Neuronal stem cell (in vitro differentiated cells): Measurements from ENCODE around the gene CBL.

Experiments used
- DNase-seq: peaks from one replicate; pipeline ENCODE4 v3.0.0-alpha.2; 2013; ENCODE audit warnings: low spot score
- H2AFZ ChIP-seq: one replicate; pipeline ENCODE4 v1.6.1; 2013; ENCODE audit warnings: mild to moderate bottlenecking, low read length, inconsistent platforms
- H2AK5ac ChIP-seq: 2 replicates; pipeline ENCODE4 v1.6.1; 2013; ENCODE audit warnings: low read depth, mild to moderate bottlenecking, inconsistent platforms, low read length, moderate library complexity, mixed read lengths
- H2BK120ac ChIP-seq: 2 replicates; pipeline ENCODE4 v1.6.1; 2013; ENCODE audit warnings: low read depth, mild to moderate bottlenecking, inconsistent platforms, low read length, moderate library complexity, mixed read lengths
- H2BK12ac ChIP-seq: one replicate; pipeline ENCODE4 v1.6.1; 2013; ENCODE audit warnings: low read length, inconsistent platforms
- H2BK15ac ChIP-seq: 2 replicates; pipeline ENCODE4 v1.6.1; 2013; ENCODE audit warnings: mild to moderate bottlenecking, low read length, inconsistent platforms, mixed read lengths
- H2BK5ac ChIP-seq: one replicate; pipeline ENCODE4 v1.6.1; 2013; ENCODE audit warnings: inconsistent platforms, mild to moderate bottlenecking, low read length, moderate library complexity
- H3K14ac ChIP-seq: one replicate; pipeline ENCODE4 v1.6.1; 2013; ENCODE audit warnings: low read length, inconsistent platforms
- H3K18ac ChIP-seq: 2 replicates; pipeline ENCODE4 v1.6.1; 2013; ENCODE audit warnings: low read length, inconsistent platforms
- H3K23ac ChIP-seq: 2 replicates; pipeline ENCODE4 v1.6.1; 2013; ENCODE audit warnings: low read depth, mild to moderate bottlenecking, mixed read lengths, low read length, inconsistent platforms; ENCODE audit not compliant: poor library complexity
- H3K27ac ChIP-seq: replicated peaks from 3 replicates; pipeline ENCODE4 v1.5.1; 2013; ENCODE audit warnings: low read length, inconsistent platforms
- H3K27me3 ChIP-seq, 3 experiments: 2 replicates each; pipeline ENCODE4 v1.6.1; 2013; ENCODE audit warnings: low read length in 3 of 3, mild to moderate bottlenecking in 2 of 3, inconsistent platforms in 1 of 3, low read depth in 1 of 3, mixed read lengths in 1 of 3, moderate library complexity in 1 of 3; ENCODE audit not compliant: control insufficient read depth in 3 of 3, insufficient read depth in 3 of 3
- H3K36me3 ChIP-seq, 2 donors: replicated peaks in 1 of 2; 2 replicates each; pipeline ENCODE4 v1.6.1; 2013; ENCODE audit warnings: low read length in 2 of 2; ENCODE audit not compliant: control insufficient read depth in 2 of 2, insufficient read depth in 2 of 2
- H3K4ac ChIP-seq: 2 replicates; pipeline ENCODE4 v1.6.1; 2013; ENCODE audit warnings: inconsistent platforms, mild to moderate bottlenecking, low read length, moderate library complexity
- H3K4me1 ChIP-seq, 2 donors: 1 replicate in 1 of 2; 2 replicates in 1 of 2; pipeline ENCODE4 v1.6.1; 2013; ENCODE audit warnings: low read length in 2 of 2, low read depth in 1 of 2; ENCODE audit not compliant: control insufficient read depth in 2 of 2, insufficient read depth in 1 of 2
- H3K4me2 ChIP-seq: one replicate; pipeline ENCODE4 v1.6.1; 2013; ENCODE audit warnings: mild to moderate bottlenecking, low read length, inconsistent platforms; ENCODE audit not compliant: insufficient read depth, poor library complexity, severe bottlenecking
- H3K4me3 ChIP-seq, 2 donors: 2 replicates each; pipeline ENCODE4 v1.5.1; 2013; ENCODE audit warnings: low read length in 2 of 2, mild to moderate bottlenecking in 2 of 2, inconsistent platforms in 1 of 2, moderate library complexity in 1 of 2
- H3K79me1 ChIP-seq: one replicate; pipeline ENCODE4 v1.6.1; 2013; ENCODE audit warnings: low read depth, mild to moderate bottlenecking, inconsistent platforms, low read length, moderate library complexity
- H3K9ac ChIP-seq: one replicate; pipeline ENCODE4 v1.6.1; 2013; ENCODE audit warnings: mild to moderate bottlenecking, low read depth, low read length, inconsistent platforms; ENCODE audit not compliant: poor library complexity
- H3K9me3 ChIP-seq, 2 donors: replicated peaks in 1 of 2; 2 replicates each; pipeline versions ENCODE3 to v1.6.1; 2013; ENCODE audit warnings: low read length in 2 of 2, mild to moderate bottlenecking in 2 of 2, inconsistent platforms in 1 of 2, low read depth in 1 of 2, mixed read lengths in 1 of 2, moderate library complexity in 1 of 2; ENCODE audit not compliant: control insufficient read depth in 2 of 2, insufficient read depth in 1 of 2
- H4K8ac ChIP-seq: one replicate; pipeline ENCODE4 v1.6.1; 2013; ENCODE audit warnings: low read depth, mild to moderate bottlenecking, inconsistent platforms, low read length, moderate library complexity
- H4K91ac ChIP-seq: one replicate; pipeline ENCODE4 v1.6.1; 2013; ENCODE audit warnings: low read length, low read depth, mild to moderate bottlenecking, inconsistent platforms; ENCODE audit not compliant: poor library complexity
- WGBS, 2 donors: extraction: QIAGEN DNeasy Blood & Tissue Kit; methylation state at CpG; one replicate each; pipeline ENCODE4 v1.1.7; 2013; ENCODE audit warnings: missing lambda C conversion rate in 2 of 2, mixed read lengths in 1 of 2; ENCODE audit not compliant: insufficient read length in 2 of 2, insufficient replicate concordance in 1 of 2; ENCODE audit errors: extremely low coverage in 2 of 2; 5-methylcytosine and 5-hydroxymethylcytosine counted together

The CBL gene

GRCh38 chr11:119297938-119298337 is 91.8 kb downstream of the CBL start:
- Histone ChIP-seq H4K8ac (no peak overlapping the region), H2BK5ac (no peak overlapping the region), H3K27ac (no peak overlapping the region), H3K9ac (no peak overlapping the region), H3K4me1 (no peaks in the 10 kb centered on the region), H3K36me3 (peaks cover 14 to 79% of the 10 kb centered on the region in 2 donors), H3K18ac (no peak overlapping the region), H2BK12ac (no peak overlapping the region), H2AFZ (no peak overlapping the region), H3K4ac (no peak overlapping the region), H3K9me3 (no peaks in the 10 kb centered on the region), H3K79me1 (peaks cover 1% of the 10 kb centered on the region), H3K23ac (no peak overlapping the region), H3K4me2 (no peak overlapping the region), H3K27me3 (no peaks in the 10 kb centered on the region), H3K14ac (no peak overlapping the region), H4K91ac (no peak overlapping the region), H2BK15ac (no peak overlapping the region), H3K4me3 (no peak overlapping the region), H2AK5ac (no peak overlapping the region), H2BK120ac (no peak overlapping the region)
- DNase-seq, result no peak
- WGBS, 2 donors, result no CpG with 5 or more reads among the region's 3 CpGs

DNA sequence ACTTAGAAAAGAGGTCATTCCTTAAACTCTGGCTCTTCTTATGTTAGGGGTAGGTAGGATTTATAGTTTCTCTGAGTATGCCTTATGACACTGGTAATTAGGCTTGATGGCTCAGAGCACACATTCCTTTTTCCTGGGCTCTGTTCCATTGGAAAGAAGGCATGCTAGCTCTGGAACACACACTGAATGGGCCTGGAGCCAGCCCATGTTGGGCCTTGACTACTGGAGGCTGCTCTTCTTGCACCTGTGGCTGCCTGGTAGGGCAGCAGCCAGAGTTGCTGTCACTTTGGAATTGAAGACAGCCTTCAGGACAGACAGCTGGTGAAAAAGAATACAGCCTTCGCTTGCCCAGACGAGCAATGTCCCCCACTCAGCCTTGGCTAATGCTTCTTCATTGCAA is 92.6 kb downstream of the CBL start:
- Histone ChIP-seq H3K4me2 (no peak overlapping the region), H4K91ac (no peak overlapping the region), H3K4me1 (no peaks in the 10 kb centered on the region), H2BK12ac (no peak overlapping the region), H3K14ac (no peak overlapping the region), H3K9me3 (no peaks in the 10 kb centered on the region), H4K8ac (no peak overlapping the region), H2BK120ac (no peak overlapping the region), H2BK15ac (no peak overlapping the region), H3K79me1 (peaks cover 1% of the 10 kb centered on the region), H3K4me3 (no peak overlapping the region), H3K27me3 (no peaks in the 10 kb centered on the region), H2AK5ac (no peak overlapping the region), H3K23ac (no peak overlapping the region), H3K4ac (no peak overlapping the region), H3K36me3 (peaks cover 17 to 81% of the 10 kb centered on the region in 2 donors), H3K18ac (no peak overlapping the region), H2BK5ac (no peak overlapping the region), H2AFZ (no peak overlapping the region), H3K27ac (no peak overlapping the region), H3K9ac (no peak overlapping the region)
- DNase-seq, result no peak
- WGBS, 2 donors, result no CpG with 5 or more reads among the region's 2 CpGs

- H2AK5ac ChIP-seq, result no peak overlapping the region
- H2BK120ac ChIP-seq, result no peak overlapping the region
- H3K4me3 ChIP-seq, result no peak overlapping the region
- H3K18ac ChIP-seq, result no peak overlapping the region
- H3K27ac ChIP-seq, result no peak overlapping the region
- H3K14ac ChIP-seq, result no peak overlapping the region
- no peak overlapping the region for H3K9ac ChIP-seq
- no peaks in the 10 kb centered on the region for H3K4me1 ChIP-seq
- no peak overlapping the region for H2AFZ ChIP-seq
- H4K91ac ChIP-seq, result no peak overlapping the region
- no peak overlapping the region for H2BK12ac ChIP-seq
- no peak overlapping the region for H3K23ac ChIP-seq
- no peaks in the 10 kb centered on the region for H3K27me3 ChIP-seq
- H2BK15ac ChIP-seq, result no peak overlapping the region
- no peak overlapping the region for H3K4me2 ChIP-seq
- WGBS, 2 donors, result no CpG with 5 or more reads among the region's 9 CpGs
- DNase-seq, result no peak
- H4K8ac ChIP-seq, result no peak overlapping the region
- H3K36me3 ChIP-seq, result peaks cover 16 to 86% of the 10 kb centered on the region in 2 donors
- no peaks in the 10 kb centered on the region for H3K9me3 ChIP-seq
- no peak overlapping the region for H3K4ac ChIP-seq
- H2BK5ac ChIP-seq, result no peak overlapping the region
- peaks cover 1% of the 10 kb centered on the region for H3K79me1 ChIP-seq
These were observed 93.3 kb downstream of the CBL start for GRCh38 chr11:119299416-119299815.

DNA sequence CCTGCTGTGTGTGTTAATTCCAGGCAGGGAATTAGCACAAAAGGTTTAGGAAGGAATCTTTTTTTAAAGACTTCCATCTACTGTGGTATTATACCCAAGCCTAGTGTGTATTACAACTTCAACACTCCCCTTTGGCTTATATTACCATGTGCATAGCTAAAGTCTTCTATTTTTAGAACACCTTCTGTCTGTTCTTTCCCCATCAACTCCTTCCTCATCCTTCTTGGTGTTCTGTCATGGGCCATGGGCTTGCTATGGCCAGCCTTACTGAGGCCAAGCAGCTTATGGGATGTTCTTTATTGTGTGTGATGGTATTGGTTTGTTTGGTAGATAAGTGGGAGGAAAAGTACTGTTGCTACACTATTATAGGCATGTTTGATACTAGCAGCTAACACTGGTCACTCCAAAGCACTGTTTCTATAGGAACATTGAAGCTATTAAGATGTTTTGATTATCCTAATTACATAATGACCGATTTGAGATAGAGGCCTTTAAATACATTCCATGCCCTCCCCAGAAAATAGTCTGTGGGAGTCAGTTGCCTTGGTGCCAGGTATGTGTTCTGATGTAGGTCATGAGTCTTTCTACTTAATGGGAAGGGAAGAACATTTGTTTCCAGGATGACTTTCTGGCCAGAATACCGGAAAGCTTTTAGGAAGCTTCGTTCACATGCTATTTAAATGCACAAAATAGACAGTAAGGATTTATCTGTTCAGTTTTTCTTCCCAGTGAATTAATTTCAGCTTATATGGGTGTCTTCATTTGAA is 94.2 kb downstream of the CBL start:
- Histone ChIP-seq H4K91ac (no peak overlapping the region), H3K4ac (no peak overlapping the region), H3K14ac (no peak overlapping the region), H2AK5ac (no peak overlapping the region), H3K18ac (no peak overlapping the region), H3K23ac (no peak overlapping the region), H3K4me3 (no peak overlapping the region), H4K8ac (no peak overlapping the region), H3K4me1 (no peaks in the 10 kb centered on the region), H3K9ac (no peak overlapping the region), H3K4me2 (no peak overlapping the region), H3K36me3 (peaks cover 16 to 93% of the 10 kb centered on the region in 2 donors), H3K9me3 (no peaks in the 10 kb centered on the region), H2BK120ac (no peak overlapping the region), H2BK5ac (no peak overlapping the region), H3K27ac (no peak overlapping the region), H2BK15ac (no peak overlapping the region), H3K79me1 (no peaks in the 10 kb centered on the region), H2BK12ac (no peak overlapping the region), H3K27me3 (no peaks in the 10 kb centered on the region), H2AFZ (no peak overlapping the region)
- no peak for DNase-seq
- no CpG with 5 or more reads among the region's 3 CpGs for WGBS, 2 donors
